Measurements from ENCODE around the gene AKAP5.

The AKAP5 gene

GRCh38 chr14:64495252-64495651 is 30.0 kb downstream of the AKAP5 start:
- DNase-seq (ENCODE audit: low read depth, low spot score) = no peak
- H3K4me3 ChIP-seq (ENCODE audit: low read depth, low read length) = no peak overlapping the region
- TF ChIP-seq CTCF (IDR thresholded peaks at IDR 0.05; ENCODE audit: low read depth, low read length) = no peak
- in situ Hi-C loops (cut with HindIII; ENCODE audit: low sequenced_read_pairs) = no loop called here

- no peak overlapping the region for H3K4me3 ChIP-seq (ENCODE audit: low read depth, low read length)
- DNase-seq (ENCODE audit: low read depth, low spot score) = no peak
- in situ Hi-C loops (cut with HindIII; ENCODE audit: low sequenced_read_pairs) = no loop called here
- TF ChIP-seq CTCF (IDR thresholded peaks at IDR 0.05; ENCODE audit: low read depth, low read length) = no peak
Measured at GRCh38 chr14:64496764-64497163, 31.5 kb downstream of the AKAP5 start.

GRCh38 chr14:64500088-64500487 is 34.8 kb downstream of the AKAP5 start:
- no peak overlapping the region for H3K4me3 ChIP-seq (ENCODE audit: low read depth, low read length)
- DNase-seq (ENCODE audit: low read depth, low spot score) = no peak
- no peak for TF ChIP-seq CTCF (IDR thresholded peaks at IDR 0.05; ENCODE audit: low read depth, low read length)
- in situ Hi-C loops (cut with HindIII; ENCODE audit: low sequenced_read_pairs) = no loop called here

GRCh38 chr14:64501411-64502171 is 36.3 kb downstream of the AKAP5 start:
- in situ Hi-C loops (cut with HindIII; ENCODE audit: low sequenced_read_pairs) = no loop called here
- H3K4me3 ChIP-seq (ENCODE audit: low read depth, low read length) = peak overlapping the region; percentile 6
- DNase-seq (ENCODE audit: low read depth, low spot score) = peak; percentile 71
- TF ChIP-seq CTCF (IDR thresholded peaks at IDR 0.05; ENCODE audit: low read depth, low read length) = no peak

GRCh38 chr14:64502456-64502855 is 37.2 kb downstream of the AKAP5 start:
- TF ChIP-seq CTCF (IDR thresholded peaks at IDR 0.05; ENCODE audit: low read depth, low read length) = no peak
- in situ Hi-C loops (cut with HindIII; ENCODE audit: low sequenced_read_pairs) = no loop called here
- peak overlapping the region; percentile 81 for H3K4me3 ChIP-seq (ENCODE audit: low read depth, low read length)
- no peak for DNase-seq (ENCODE audit: low read depth, low spot score)

- DNase-seq (ENCODE audit: low read depth, low spot score) = peak; percentile 29
- H3K4me3 ChIP-seq (ENCODE audit: low read depth, low read length) = peak overlapping the region; percentile 81
- in situ Hi-C loops (cut with HindIII; ENCODE audit: low sequenced_read_pairs) = no loop called here
- TF ChIP-seq CTCF (IDR thresholded peaks at IDR 0.05; ENCODE audit: low read depth, low read length) = no peak
Measured at GRCh38 chr14:64502887-64503433, 37.7 kb downstream of the AKAP5 start.

All from astrocyte of the spinal cord (primary cell).